DND-41 (cell line): ENCODE measurements around the gene MON1A.

ENCODE experiments used
- ATAC-seq: fragments of 200-7000 bp; cut with Tn5 transposase; 3 replicates; pipeline ENCODE4 v1.9.1; 2021; ENCODE audit warnings: low read depth; ENCODE audit not compliant: insufficient read depth
- DNase-seq: peaks from one replicate; pipeline ENCODE4 v3.0.0-alpha.2; 2020
- H2AFZ ChIP-seq: 2 replicates; pipeline ENCODE4 v1.6.0; 2012; ENCODE audit warnings: low read depth, low read length
- H3K27ac ChIP-seq: 2 replicates; pipeline ENCODE4 v1.5.1; 2012; ENCODE audit warnings: low read length, inconsistent platforms
- H3K27me3 ChIP-seq: fragments of 200-600 bp; sonication (generic); 2 replicates; pipeline ENCODE4 v1.6.0; 2012; ENCODE audit warnings: low read length, mild to moderate bottlenecking, inconsistent platforms; ENCODE audit not compliant: insufficient read depth, poor library complexity
- H3K36me3 ChIP-seq: 2 replicates; pipeline ENCODE4 v1.5.1; 2012; ENCODE audit warnings: low read length, inconsistent platforms; ENCODE audit not compliant: insufficient read depth
- H3K4me1 ChIP-seq: 2 replicates; pipeline ENCODE4 v1.5.1; 2012; ENCODE audit warnings: mild to moderate bottlenecking, low read length; ENCODE audit not compliant: insufficient read depth
- H3K4me2 ChIP-seq: 2 replicates; pipeline ENCODE4 v1.6.0; 2012; ENCODE audit warnings: mild to moderate bottlenecking, moderate library complexity, low read length, inconsistent platforms; ENCODE audit not compliant: insufficient read depth
- H3K4me3 ChIP-seq, 2 experiments: fragments of 200-600 bp in 1 of 2; shearing (Covaris generic) in 1 of 2; 2 replicates each; pipeline ENCODE4 v1.5.1; 2012 to 2016; ENCODE audit warnings: inconsistent platforms in 2 of 2, low read length in 2 of 2, mild to moderate bottlenecking in 2 of 2, low read depth in 1 of 2, moderate library complexity in 1 of 2
- H3K79me2 ChIP-seq: 2 replicates; pipeline ENCODE4 v1.6.0; 2012; ENCODE audit warnings: low read length, inconsistent platforms; ENCODE audit not compliant: insufficient read depth
- H3K9ac ChIP-seq: 2 replicates; pipeline ENCODE4 v1.6.0; 2012; ENCODE audit warnings: low read depth, mild to moderate bottlenecking, inconsistent platforms, low read length, moderate library complexity
- H3K9me3 ChIP-seq: 2 replicates; pipeline ENCODE4 v1.5.1; 2012; ENCODE audit warnings: low read length, moderate library complexity, mild to moderate bottlenecking, inconsistent platforms; ENCODE audit not compliant: insufficient read depth, severe bottlenecking
- H4K20me1 ChIP-seq: 2 replicates; pipeline ENCODE4 v1.6.0; 2012; ENCODE audit warnings: low read length; ENCODE audit not compliant: insufficient read depth
- CTCF ChIP-seq: IDR thresholded peaks from 2 replicates; pipeline ENCODE4 v1.5.1; 2012; ENCODE audit warnings: borderline replicate concordance, low read length, moderate library complexity, mild to moderate bottlenecking; ENCODE audit not compliant: poor library complexity, severe bottlenecking; ENCODE audit errors: extremely low read depth
- EZH2 ChIP-seq: IDR thresholded peaks from 3 replicates; pipeline ENCODE4 v1.6.1; 2012; ENCODE audit warnings: borderline replicate concordance, low read depth, mild to moderate bottlenecking, moderate library complexity, low read length, inconsistent platforms; ENCODE audit not compliant: severe bottlenecking

MON1A gene

DNA sequence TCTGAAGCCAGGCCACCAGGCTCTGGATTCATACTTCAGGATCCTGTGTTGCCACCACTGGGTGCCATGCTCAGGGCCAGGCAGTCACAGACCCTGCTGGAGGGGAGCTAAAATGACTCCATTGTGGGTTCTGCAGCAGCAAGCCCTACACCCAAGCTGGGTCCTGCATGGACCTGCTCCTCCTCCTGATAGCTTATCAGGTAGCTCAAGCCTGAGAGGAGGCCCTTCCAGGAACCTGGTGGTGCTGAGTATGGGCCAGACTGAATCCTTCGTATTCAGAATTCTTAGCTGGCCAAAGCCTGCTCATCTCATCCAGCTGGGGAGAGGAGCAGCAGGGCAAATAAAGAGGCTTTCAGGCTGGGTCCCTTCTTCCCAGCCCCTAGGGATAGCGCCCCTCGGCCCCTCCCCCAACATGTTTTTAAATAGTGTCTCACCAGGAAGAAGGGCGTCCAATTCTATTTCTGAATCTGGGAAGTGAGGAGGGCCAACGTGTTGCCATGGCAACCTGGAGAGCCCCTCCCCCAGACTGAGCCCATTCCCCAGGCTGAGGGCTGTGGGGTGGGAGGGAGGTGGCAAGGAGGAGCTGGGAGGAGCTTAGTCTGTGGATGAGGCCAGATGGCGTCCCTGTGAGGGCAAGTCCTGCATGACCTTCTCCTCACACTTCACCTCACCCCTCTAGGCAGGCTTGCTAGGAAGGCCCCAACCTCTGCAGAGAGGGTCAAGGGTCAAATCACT lies 48.9 kb downstream of the MON1A start:
- H3K4me1 ChIP-seq = no peaks in the 10 kb centered on the region
- no peaks in the 10 kb centered on the region for H3K36me3 ChIP-seq
- H3K27ac ChIP-seq = no peak overlapping the region
- H3K27me3 ChIP-seq = peaks cover 8% of the 10 kb centered on the region
- TF ChIP-seq CTCF (no peak), EZH2 (no peak)
- no peaks in the 10 kb centered on the region for H3K9me3 ChIP-seq
- no peaks in the 10 kb centered on the region; the same call in 1 of the 2 replicates for H4K20me1 ChIP-seq
- no peak overlapping the region for H3K4me3 ChIP-seq
- ATAC-seq = no peak
- DNase-seq = no peak
- H3K4me2 ChIP-seq = no peak overlapping the region
- no peak overlapping the region for H2AFZ ChIP-seq
- no peak overlapping the region for H3K9ac ChIP-seq
- no peaks in the 10 kb centered on the region for H3K79me2 ChIP-seq

- ATAC-seq = no peak
- no peak for DNase-seq
- H3K27me3 ChIP-seq = peaks cover 8% of the 10 kb centered on the region
- no peaks in the 10 kb centered on the region for H3K79me2 ChIP-seq
- no peak overlapping the region for H3K4me2 ChIP-seq
- no peaks in the 10 kb centered on the region for H3K4me1 ChIP-seq
- no peak overlapping the region for H2AFZ ChIP-seq
- no peaks in the 10 kb centered on the region for H3K9me3 ChIP-seq
- no peak overlapping the region for H3K9ac ChIP-seq
- TF ChIP-seq EZH2 = no peak
- no peak for TF ChIP-seq CTCF
- H3K4me3 ChIP-seq = no peak overlapping the region
- no peak overlapping the region for H3K27ac ChIP-seq
- H4K20me1 ChIP-seq = no peaks in the 10 kb centered on the region; the same call in 1 of the 2 replicates
- no peaks in the 10 kb centered on the region for H3K36me3 ChIP-seq
These were observed 49.9 kb downstream of the MON1A start for GRCh38 chr3:49879721-49880120.

DNA sequence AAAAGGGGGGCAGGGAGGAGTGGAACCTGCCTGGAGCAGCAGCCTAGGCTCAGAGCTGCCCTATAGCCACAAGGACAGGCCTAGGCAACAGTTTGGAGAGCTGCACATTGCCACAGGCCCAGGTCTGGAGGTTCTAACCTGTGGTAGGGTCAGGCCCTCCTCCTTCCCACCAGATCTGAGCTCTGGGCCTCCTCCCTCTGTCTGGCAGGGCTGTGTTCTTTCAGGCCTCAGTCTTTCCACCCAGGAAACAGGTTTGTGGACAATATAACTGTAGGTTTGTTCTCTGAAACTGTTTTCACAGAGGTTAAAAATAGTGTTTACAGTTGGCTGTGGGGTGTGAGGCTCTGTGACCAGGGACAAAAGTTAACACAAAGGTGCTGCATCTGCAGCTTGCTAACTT lies 50.9 kb downstream of the MON1A start:
- H3K27me3 ChIP-seq = peaks cover 8% of the 10 kb centered on the region
- H3K4me3 ChIP-seq = no peak overlapping the region
- TF ChIP-seq EZH2 (no peak), CTCF (no peak)
- H4K20me1 ChIP-seq = no peaks in the 10 kb centered on the region; the same call in 1 of the 2 replicates
- H3K36me3 ChIP-seq = no peaks in the 10 kb centered on the region
- no peak overlapping the region for H3K9ac ChIP-seq
- no peaks in the 10 kb centered on the region for H3K79me2 ChIP-seq
- H2AFZ ChIP-seq = no peak overlapping the region
- no peak for ATAC-seq
- no peak for DNase-seq
- no peak overlapping the region for H3K27ac ChIP-seq
- no peaks in the 10 kb centered on the region for H3K4me1 ChIP-seq
- H3K4me2 ChIP-seq = no peak overlapping the region
- H3K9me3 ChIP-seq = no peaks in the 10 kb centered on the region
